ENCODE data around the gene HIF3A.
"Not testable (repeated sequence)": the region's sequence is repeated elsewhere in the genome, so short reads cannot be mapped to it uniquely, and the experiment has no call there.

Gene HIF3A

GRCh38 chr19:46294494-46294893, 2.3 kb upstream of the HIF3A start:
- DNase-seq (ENCODE audit: low read depth in 2 of 2): no peak

- no peak for DNase-seq (ENCODE audit: low read depth in 2 of 2)
Measured at GRCh38 chr19:46295401-46296201, 1.2 kb upstream of the HIF3A start.

GRCh38 chr19:46296202-46296480, 701 bp upstream of the HIF3A start:
- no peak for DNase-seq (ENCODE audit: low read depth in 2 of 2)

- DNase-seq (ENCODE audit: low read depth in 2 of 2): no peak
Measured at GRCh38 chr19:46297700-46298478, 1.0 kb downstream of the HIF3A start.

- DNase-seq (ENCODE audit: low read depth in 2 of 2): no peak
Measured at GRCh38 chr19:46298479-46299003, 1.7 kb downstream of the HIF3A start.

- DNase-seq (ENCODE audit: low read depth in 2 of 2): no peak
Measured at GRCh38 chr19:46299004-46299509, 2.2 kb downstream of the HIF3A start.

- DNase-seq (ENCODE audit: low read depth in 2 of 2): no peak
Measured at GRCh38 chr19:46299695-46300094, 2.9 kb downstream of the HIF3A start.

DNA sequence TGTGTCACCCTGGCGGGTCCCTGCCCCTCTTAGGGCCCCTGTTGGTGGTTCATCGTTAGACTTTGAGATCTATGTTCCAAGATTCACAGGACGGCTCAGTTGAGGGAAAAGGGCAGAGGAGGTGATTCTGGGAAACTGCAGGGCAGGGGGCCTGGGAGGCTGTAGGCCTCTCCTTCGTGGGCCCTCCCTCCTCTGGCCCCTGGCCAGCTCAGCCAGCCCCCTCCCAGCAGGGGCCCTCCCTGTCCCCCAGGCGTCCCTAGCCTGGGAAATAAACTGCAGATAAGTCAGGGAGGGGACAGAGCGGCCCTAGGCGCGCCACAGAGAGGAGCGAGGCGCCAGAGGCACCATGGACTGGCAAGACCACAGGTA, 6.5 kb downstream of the HIF3A start:
- DNase-seq (ENCODE audit: low read depth in 2 of 2): no peak

DNA sequence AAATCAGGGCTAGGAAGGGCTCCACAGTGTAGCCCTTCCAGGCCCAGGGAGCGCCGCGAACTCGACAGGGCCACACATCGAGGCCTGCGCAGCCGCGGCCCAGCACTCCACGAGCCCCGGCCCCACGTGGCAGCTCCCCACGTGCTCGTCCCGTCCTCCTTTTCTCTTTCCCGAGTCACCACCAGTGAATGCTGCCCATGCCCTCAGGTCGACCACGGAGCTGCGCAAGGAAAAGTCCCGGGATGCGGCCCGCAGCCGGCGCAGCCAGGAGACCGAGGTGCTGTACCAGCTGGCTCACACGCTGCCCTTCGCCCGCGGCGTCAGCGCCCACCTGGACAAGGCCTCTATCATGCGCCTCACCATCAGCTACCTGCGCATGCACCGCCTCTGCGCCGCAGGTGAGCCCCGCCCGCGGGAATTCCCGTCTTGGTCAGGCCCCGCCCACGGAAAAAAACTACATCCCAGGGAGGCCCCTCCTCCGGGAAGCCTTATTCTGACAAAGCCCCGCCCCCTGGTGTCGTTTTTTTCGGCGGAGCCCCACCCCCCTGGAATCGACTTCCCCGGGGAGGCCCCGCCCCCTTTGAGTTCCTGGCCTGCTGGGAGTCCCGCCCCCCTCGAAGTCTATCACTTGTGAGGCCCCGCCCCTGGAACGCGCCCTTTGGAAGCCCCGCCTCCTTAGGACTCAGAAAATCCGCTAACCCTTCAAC, 7.0 kb downstream of the HIF3A start:
- DNase-seq (ENCODE audit: low read depth in 2 of 2): no peak

DNA sequence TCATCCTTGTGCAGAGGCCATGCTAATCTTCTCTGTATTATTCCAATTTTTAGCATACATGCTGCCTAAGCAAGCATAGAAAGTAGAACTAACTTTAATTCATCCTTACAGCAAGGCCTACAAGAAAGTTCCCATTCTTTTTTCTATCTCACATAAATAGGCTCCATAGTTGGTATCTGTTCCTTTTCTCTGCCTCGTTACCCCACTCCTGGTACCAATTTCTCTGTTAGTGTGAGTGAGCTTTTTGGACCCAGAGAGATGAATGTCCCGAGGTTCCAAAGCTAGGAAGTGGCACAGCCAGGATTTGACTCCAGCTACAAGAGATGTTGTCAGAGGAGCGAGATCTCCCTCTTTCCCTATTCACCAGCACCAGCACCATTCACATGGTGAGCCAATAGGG, 9.7 kb downstream of the HIF3A start:
- DNase-seq (ENCODE audit: low read depth in 2 of 2): no peak

GRCh38 chr19:46308510-46308909, 11.7 kb downstream of the HIF3A start:
- no peak for DNase-seq (ENCODE audit: low read depth in 2 of 2)

DNA sequence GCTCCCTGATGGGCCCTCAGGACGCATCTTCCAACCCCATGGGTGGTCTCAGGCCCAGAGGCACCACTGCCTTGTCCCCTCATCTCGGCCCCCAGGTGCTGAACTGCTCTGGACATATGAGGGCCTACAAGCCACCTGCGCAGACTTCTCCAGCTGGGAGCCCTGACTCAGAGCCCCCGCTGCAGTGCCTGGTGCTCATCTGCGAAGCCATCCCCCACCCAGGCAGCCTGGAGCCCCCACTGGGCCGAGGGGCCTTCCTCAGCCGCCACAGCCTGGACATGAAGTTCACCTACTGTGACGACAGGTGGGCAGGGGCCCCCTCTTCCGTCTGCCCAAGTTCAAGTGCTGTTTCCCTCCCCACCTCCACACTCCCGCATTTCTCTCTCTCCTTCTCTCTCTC, 12.2 kb downstream of the HIF3A start:
- no peak for DNase-seq (ENCODE audit: low read depth in 2 of 2)

GRCh38 chr19:46311444-46311843, 14.6 kb downstream of the HIF3A start:
- no peak for DNase-seq (ENCODE audit: low read depth in 2 of 2)

DNA sequence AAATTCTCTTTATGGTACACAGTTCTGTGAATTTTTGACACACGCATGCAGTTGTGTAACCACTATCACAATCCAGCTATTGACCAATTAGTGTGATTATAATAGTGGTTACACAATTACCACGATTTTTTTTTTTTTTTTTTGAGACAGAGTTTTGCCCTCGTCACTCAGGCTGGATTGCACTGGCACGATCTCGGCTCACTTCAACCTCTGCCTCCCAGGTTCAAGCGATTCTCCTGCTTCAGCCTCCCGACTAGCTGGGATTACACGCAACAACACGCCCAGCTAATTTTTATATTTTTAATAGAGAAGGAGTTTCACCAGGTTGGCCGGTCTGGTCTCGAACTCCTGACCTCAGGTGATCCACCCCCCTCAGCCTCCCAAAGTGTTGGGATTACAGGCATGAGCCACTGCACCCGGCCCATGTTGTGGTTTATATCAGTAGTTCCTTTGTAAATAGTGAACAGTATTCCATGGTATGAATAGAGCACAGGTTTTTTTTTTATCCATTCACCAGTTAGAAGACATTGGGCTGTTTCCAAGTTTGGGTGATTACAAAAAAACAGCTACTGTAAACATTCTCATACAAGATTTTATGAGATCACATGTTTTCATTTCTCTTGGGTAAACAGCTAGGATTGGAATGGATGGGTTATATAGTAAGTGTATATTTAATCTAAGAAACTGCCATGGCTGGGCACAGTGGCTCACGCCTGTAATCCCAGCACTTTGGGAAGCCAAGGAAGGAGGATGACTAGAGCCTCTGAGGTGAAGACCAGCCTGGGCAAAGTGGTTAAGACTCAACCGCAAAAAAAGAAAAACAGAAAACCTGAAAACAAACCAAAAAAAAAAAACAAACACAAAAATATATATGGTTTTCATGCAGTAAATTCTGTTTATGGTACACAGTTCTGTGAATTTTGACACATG, 17.0 kb downstream of the HIF3A start:
- not testable (repeated sequence) for DNase-seq (ENCODE audit: low read depth in 2 of 2)

DNA sequence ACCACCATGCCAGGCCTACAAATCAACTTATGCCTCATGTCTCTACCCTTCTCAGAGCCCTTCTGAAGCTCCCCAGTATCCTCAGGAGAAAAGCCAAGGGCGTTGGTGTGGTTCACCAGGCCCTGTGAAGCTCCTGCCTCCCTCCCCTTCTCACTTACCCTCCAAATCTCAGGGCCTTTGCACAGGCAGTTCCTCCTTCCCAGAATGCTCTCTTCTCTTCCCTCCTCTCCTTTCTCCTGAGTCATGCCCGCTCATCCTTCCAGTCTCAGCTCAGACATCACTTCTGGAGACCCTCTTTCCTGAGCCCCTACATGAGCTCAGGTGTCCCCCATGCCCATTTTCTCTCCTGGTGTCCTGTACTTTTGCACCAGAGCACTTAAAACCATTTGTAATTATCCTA, 20.5 kb downstream of the HIF3A start:
- DNase-seq (ENCODE audit: low read depth in 2 of 2): no peak

DNA sequence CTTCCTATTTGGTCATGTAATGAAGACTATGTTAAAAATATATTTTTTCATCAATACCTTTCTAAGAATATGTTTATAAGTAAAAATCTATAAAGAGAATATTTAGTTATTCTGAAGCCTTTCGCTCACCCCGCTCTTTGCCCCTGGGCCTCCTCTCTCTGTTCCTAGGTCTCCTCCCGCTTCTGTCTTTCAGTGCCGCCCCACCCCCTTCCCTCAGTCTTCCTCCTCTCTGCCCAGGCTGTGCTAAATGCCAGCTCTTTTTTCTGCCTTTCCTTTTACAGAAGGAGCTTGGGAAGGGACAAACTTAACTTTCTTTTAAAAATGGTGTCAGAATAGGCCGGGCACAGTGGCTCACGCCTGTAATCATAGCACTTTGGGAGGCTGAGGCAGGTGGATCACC, 22.8 kb downstream of the HIF3A start:
- no peak for DNase-seq (ENCODE audit: low read depth in 2 of 2)

DNA sequence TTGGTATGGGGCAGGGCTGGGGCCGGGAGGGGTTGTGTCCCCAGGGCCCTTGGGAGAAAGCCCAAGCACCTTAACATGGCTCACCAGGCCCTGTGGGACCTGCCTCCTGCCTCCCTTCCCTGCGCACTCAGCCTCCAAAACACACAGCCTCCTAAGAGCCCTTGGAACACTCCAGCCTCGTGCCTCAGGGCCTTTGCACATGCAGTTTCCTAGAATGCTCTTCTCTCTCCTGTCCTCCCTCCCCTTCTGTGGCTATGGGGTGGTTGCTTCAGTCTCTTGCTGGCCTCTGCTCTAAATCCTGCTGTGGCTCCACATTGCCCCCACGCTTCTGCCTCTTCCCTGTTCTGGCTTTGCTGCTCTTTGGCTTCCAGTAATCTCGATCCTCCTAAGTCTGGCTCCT, 23.7 kb downstream of the HIF3A start:
- DNase-seq (ENCODE audit: low read depth in 2 of 2): no peak

DNA sequence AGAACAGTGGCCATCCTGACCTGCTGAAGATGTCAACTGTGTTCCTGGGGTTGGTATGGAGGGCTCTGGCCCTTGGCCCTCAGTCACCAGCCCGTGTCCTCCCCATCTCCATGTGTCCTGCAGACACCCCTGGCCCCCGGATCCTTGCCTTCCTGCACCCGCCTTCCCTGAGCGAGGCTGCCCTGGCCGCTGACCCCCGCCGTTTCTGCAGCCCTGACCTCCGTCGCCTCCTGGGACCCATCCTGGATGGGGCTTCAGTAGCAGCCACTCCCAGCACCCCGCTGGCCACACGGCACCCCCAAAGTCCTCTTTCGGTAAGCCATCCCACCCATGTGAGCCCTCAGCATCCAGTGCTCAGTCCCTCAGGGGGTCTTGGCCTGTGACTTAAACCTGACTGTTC, 24.8 kb downstream of the HIF3A start:
- no peak for DNase-seq (ENCODE audit: low read depth in 2 of 2)

- DNase-seq (ENCODE audit: low read depth in 2 of 2): not testable (repeated sequence)
Measured at GRCh38 chr19:46323227-46323626, 26.4 kb downstream of the HIF3A start.

- DNase-seq (ENCODE audit: low read depth in 2 of 2): no peak
Measured at GRCh38 chr19:46324277-46324676, 27.4 kb downstream of the HIF3A start.

- DNase-seq (ENCODE audit: low read depth in 2 of 2): no peak
Measured at GRCh38 chr19:46326608-46327007, 29.8 kb downstream of the HIF3A start.

Data from stimulated activated CD4-positive, alpha-beta T cell treated with anti-CD3 and anti-CD28 coated beads, Interleukin-1b, Interleukin-23, amount 100 ng/mL, for 1 hour (primary cell).